HG03432 (cell line): ENCODE data around the gene MOSPD2.

Source experiments
- ATAC-seq: cut with Tn5 transposase; IDR thresholded peaks from one replicate; pipeline ENCODE4 v1.9.1; 2021; ENCODE audit warnings: mild to moderate bottlenecking, moderate library complexity; ENCODE audit not compliant: unreplicated experiment

MOSPD2 gene

DNA sequence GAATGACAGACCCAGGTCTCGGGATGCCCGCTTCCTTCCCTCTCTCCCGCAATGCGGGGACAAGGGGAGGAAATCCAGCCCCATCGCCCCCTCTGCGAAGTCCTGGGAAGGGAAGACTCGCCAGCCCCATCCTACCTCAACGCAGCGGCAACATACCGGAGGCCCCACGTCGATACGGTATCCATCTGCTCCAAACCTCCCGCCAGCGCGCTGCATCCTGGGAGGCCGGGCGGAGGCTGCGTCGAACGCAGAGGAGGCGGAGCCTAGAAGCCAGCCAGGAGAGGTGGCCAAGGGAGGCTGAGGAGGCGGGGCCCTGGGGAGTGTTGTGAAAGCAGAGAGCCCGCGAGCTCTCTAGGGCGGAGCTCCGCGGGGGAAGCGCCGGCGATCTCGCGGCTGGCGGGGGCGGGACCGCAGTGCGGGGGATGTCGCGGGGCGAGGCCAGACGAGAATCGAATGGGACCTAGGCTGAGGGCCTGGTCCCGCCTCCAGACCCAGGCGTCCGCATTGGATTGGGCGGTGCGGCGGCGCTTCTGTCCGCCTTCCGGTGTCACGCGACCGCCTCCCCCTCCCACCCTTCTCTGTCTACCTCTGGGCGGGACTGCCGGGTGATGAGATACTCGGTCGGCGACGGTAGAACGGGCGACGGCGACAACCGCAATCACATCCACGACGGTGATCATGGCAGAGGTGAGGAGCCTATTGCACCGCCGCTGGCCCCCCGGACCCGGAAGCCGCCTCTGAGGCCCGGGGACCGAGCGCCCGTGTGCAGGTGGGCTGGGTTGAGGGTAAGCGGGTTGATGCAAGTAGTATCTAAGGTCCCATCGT lies at the start of gene MOSPD2, which contains the start of gene FANCB:
Gene MOSPD2, plus strand, starts transcription at position 571 of the 825 bp plus-strand sequence. Its CDS starts 108 bp downstream, at position 679.
Gene FANCB, minus strand, starts transcription at position 219 of the 825 bp plus-strand sequence. CDS start 7,559 bp downstream, outside the sequence.
- peak; percentile 97 for ATAC-seq

DNA sequence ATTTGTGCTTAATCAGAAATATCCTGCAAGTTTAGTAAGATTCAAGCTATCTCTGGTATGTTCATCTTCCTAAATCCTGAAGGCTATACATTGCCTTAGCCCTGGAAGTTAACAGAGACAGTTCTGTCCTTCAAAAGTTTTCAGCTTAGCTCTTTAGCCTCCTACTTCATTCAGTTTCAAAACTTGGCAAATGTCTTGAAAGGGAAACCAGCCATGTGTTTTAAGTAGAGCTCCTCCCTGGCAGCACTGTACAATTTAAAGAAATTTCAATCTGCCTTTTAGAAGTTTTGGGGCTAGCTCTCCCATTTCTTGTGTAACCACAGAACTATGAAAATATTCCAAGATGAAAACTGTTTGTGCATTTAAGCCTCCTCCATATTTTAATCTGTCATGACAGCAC lies 47.4 kb upstream of the MOSPD2 start:
- ATAC-seq, result no peak

DNA sequence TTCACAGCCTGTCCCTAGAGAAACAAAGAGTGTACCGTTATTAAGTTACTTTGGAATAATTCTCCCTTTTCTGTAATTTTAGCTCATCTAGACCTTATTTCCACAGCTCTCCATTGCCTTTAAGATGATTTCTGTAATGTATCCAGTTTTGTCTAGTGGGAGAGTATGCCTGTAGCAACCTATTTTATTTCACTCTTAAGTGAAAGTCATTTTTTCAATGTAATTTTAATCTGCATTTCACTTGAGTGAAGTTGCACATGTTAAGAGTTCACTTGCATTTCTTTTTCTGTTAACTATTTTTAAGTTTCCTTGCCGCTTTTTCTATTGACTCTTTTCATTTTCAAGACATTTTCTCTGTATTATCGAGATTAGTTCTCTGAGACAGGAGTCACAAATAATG lies 46.9 kb upstream of the MOSPD2 start:
- ATAC-seq, result no peak

DNA sequence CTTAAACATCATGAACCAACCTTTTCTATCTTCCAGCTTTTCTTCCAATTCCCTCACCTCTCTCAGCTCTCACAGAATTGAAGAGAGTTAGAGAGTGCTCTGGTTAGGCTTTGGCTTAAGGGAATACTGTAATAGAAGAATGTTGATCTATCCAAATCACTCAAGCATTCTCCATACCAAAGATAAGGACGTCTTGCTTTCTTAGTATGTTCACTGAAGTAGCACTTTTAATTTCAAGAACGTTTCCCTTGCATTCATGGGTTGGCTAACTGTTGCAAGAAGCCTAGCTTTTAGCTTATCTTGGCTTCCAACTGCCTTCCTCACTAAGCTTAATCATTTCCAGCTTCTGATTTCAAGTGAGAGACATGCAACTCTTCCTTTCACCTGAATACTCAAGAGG lies 43.6 kb upstream of the MOSPD2 start:
- ATAC-seq, result no peak

DNA sequence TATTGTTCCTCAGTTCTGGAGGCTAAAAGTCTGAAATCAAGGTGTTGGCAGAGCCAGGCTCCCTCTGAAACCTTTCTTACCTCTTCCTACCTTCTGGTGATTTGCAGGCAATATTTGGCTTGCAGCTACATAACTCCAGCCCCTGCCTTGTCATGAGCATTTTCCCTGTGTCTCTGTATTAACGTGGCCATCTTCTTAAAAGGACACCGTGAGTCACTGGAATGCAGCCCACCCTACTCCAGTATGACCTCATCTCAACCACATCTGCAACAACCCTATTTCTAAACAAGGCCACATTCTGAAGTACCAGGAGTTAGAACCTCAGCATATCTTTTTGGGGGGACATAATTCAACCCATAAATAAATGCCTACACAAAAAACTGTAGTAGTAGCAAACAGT lies 41.1 kb upstream of the MOSPD2 start:
- no peak for ATAC-seq

DNA sequence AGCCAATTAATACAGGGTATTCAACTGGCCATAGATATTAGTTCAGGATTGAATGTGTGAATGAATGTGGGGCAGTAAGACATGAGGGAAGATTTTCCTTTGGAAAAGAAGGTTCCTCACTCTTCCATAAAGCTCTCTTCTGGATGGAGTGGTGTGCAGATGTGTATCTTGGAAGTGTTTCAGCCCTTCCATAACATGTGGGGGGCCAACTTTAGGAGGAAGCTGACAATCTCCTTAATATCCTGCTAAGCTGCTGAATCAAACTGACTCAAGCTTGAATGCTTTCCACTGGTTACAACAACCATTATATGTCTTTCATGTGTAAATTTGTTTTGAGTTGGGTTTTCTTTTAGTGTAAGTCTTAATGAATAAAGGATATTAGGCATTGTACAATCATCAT lies 40.6 kb upstream of the MOSPD2 start:
- ATAC-seq, result no peak

DNA sequence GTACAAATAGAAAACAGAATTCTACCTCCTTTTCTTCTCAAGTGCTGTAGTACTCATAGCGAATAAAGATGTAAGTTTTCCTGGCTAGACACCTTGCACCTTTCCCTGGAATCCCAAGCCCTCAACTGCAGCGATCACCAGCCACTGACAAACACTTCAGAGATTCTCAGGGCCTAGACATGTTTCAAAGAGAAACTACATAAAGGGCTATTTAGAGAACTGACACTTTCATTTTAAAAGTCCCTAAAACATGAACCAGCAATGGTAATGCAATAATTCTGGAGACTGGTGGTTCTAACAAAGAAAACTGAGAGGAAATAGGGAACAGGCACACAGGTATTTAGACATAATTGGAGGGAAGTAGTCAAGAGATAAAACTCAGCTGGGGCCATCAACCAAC lies 36.1 kb upstream of the MOSPD2 start:
- no peak for ATAC-seq

DNA sequence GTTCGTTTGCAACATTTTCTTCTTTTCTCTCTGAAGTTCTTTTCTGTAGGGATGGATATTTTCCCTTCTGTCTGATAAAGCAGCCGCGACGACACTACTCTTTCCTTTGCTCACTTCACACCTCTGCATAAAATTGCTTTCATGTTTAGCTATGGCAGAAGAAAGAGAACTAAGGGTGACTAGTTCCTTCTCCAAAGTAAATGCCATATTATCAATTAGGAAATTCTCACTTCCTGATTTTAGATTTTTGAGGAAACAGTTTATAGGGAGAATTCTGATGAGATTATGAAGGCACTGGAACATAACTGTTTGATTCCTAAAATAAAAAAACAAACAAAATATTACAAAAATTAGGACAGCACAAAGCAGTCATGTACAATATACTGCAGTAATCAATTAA lies 29.6 kb upstream of the MOSPD2 start:
- no peak for ATAC-seq

DNA sequence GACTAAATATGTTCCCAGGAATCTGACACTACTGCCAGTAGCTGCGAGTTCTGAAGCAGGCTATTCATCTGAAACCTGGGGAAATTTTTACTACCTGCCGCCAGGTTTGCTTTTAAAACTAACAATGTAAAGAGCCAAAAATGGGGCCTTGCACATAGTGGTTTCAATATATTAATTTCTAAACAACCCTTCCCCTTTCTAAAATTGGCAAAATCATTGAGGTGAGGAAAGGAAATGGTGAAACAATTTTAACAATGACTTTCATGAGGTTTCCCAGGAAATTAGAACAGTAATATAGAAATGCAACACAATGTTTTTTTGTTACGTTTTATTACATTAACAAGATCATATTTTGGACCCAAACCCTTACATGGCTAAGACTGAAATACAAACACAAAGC lies 21.7 kb upstream of the MOSPD2 start:
- no peak for ATAC-seq

DNA sequence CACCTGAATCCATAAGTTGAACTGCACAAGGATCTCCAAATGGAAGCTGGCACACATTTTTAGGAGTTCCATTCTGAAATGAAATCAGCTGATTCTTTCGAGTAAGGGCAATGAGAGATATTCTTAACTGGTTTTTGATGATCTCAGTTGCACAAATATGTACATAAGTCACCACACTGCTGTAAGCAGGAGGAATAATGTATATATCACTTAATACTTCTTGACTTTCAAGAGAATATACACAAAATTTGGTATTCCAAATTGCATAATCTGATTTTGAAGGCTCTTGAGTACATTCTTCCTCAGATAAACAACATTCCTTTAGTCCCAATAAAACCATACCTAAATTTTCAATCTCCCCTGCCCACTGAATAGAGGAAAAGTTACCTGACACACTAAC lies 8.6 kb upstream of the MOSPD2 start:
- no peak for ATAC-seq

DNA sequence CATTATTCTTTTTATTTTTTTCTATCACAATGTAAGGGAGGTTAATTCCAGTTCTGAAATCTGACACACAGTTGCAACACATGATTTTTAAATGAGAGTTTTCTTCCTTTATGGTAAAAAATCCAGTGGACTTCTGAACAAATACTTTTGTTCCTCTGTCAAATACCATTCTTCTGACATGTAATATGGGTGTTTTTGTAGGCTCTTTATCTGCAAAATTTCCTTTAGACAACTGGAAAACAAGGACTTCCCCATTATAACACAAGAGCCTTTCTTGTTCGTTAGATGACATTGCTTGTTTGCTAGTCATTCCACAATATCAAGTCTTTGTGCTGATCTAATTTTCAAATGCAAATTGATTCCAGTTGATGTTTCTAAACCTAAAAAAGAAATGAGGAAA lies 8.0 kb upstream of the MOSPD2 start:
- ATAC-seq, result no peak

DNA sequence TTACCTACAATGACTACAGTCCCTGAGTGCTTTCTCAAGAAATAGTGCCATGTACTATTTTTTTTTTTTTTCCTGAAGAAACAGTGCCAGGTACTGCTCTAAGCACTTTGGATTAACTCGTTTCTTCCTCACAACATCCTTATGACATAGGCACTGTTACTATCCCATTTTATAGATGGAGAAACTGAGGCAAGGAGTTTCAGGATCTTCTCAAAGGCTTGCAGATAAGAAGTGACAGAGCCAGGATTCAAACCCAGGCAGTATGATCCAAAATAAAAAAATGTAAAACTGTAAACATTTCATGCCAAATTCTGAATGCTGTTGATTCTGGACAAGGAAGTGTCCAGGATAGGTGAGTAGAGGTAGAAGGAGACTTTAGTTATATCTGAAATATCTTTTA lies 1.5 kb upstream of the MOSPD2 start:
- ATAC-seq, result no peak

DNA sequence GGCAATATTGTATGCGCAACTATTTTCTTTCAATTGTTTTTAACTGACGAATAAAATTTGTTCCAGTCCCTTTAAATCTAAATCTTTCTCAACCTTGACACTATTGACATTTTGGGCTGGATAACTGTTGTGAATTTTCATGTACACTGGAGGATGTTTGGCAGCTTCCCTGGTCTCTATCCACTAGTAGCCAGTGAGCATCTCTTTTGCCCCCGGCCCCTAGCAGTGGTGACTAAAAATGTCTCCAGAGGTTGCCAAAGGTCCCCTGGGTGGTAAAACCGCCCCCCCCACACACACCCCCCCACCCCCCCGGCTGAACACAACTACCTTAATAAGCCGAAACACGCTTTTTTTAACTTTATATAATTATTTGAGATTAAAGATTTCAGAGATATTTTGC lies 866 bp upstream of the MOSPD2 start:
- no peak for ATAC-seq

DNA sequence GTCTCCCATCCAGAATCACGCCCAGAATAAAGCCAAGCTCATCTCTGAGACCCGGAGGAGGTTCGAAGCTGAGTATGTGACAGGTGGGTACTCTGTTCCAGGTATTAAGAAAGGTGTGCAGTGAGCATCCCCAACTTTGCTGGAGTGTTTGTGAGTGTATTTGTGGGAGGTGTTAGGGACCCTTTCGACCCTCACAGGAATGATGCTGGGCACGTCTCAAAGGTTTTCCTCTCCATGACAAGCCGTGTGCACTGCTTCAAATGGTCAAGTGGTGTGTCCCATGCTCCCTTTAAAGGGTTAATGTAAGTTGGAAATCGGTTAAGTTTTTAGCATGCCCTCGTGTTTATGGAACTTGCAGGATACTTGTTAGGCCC lies 442 bp downstream of the MOSPD2 start:
- ATAC-seq, result no peak

DNA sequence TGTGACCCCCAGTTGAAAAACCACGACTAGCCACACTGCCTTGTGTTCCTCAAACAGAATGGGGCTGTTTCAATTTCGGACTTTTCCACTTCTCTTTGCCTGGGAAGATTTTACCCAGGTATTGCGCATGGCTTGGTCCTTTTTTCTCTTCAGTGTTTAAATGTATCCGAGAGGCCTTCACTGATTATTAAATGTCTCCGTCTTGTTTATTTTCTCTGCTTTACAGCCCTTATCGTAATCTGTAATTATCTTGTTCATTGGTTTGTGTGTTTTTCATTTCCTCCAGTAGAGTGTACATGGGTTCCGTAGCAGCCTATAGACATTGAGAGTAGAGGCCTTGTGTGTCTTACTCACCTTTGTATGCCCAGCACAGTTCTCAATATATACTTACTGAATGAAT lies 2.4 kb downstream of the MOSPD2 start:
- ATAC-seq, result no peak

DNA sequence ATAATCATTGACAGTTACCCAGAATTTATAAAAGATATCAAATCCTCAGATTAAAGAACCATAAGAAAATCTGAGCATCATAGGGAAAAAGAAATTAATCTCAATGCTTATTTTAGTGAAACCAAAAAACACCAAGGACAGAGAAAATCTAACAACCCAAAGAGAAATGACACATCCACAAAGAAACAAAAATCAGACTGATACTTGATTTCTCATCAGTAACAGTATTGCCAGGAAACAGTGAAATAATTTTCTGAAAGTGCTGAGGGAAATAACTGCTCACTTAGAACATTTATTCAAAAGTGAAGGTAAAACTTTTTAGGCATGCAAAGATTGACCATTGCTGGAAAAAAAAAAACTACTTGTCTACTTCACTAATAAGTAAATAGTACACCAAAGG lies 10.6 kb downstream of the MOSPD2 start:
- ATAC-seq, result no peak

DNA sequence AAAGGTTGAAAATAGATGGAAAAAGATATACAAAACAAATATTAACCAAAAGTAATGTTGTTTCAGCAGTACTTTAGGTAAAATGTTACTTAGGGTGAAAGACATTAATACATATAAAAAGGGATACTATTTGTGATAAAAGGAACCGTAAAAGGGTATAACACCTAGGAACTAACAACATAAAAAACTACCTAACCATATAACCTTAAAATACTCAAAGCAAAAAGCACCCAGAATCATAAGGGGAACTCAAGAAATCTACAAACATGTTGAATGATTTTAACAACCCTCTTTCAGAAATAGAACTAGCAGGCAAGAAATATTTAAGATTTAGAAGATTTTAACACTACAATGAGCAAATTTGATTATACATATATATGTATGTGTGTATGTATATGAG lies 11.5 kb downstream of the MOSPD2 start:
- ATAC-seq, result no peak

DNA sequence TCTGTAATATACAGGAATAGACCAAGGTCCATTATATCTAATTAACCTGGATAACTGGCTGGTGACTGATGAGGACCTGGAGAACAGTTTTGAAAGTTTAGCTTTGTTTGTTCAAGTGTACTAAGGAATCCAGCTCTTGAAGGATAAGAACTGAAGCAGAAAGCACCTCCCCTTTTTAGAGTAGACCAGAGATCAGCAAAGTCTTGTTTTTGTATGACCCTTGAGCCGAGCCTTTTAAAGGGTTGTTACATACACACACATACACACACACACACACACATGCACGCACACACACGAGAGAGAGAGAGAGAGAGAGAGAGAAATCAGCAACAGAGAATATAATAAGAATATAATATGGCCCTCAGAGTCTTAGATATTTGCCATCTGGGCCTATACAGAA lies 13.0 kb downstream of the MOSPD2 start:
- no peak for ATAC-seq

DNA sequence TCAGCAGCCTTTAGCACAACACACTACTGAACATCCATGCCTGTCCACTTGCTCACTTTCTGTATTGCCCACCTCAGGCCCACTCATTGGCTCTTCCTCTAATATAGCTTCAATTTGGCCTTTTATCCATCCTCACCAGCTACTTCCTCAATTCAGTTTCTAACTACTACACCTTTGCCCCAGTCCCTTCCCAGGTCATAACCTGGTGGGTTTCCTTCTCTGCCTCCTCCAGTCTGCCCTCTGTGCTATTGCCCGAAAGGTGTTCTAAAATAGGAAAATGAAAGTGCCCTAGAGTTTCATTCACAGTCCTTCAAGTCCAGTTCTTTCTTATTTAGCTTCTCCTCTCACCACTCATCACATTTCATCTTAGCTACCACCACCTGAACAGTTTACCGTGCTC lies 23.1 kb downstream of the MOSPD2 start:
- peak; percentile 49 for ATAC-seq

DNA sequence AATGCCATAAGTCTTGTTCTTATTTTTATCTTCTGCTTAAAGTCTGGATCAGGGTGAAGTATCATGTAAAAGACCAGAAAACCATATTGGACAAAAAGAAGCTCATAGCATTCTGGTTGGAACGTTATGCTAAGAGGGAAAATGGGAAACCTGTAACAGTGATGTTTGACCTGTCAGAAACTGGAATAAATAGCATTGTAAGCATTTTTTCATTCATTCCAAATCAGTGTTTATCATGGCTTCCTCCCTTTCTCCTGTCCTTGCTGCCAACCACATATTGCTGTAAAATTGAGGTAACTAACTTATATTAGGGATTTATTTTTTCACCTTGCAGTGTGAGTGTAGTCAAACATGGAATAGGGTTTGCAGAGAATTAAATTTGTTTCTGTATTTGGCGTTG lies 23.8 kb downstream of the MOSPD2 start:
- no peak for ATAC-seq

DNA sequence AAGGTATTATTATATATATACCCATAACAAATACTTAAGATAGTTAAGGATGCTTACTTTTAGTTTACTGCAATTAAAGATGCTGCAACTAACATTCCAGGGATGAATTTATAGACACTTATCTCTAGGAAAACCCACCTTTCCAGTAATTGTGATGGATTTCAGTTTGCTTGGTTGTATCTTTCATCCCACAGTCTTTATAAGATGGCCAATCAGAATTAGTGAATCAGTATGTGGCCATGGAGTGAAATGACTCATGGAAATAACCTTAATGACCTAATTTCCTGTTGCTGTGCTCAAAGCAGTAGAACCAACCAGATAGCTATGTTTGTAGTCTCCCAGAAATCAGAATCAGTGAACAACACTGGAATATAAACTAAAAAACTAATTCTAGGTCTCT lies 26.4 kb downstream of the MOSPD2 start:
- peak; percentile 88 for ATAC-seq

DNA sequence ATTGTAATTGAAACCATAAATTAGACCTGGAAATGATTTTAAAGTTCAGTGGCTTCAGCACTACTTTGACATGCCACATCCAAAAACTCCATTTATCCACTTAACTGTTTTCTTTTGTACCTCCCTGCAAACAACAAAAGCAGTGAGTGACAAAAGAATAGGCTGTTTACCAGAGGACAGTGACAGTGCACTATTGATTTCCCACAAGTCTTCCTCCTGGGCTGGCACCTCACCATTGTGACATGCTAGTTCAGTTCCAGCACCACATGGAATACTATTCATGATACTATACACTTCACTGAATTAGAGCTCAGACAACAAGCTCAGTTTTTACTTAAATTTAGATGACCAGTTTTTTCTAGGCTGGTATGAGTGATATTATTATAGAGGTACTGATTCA lies 29.3 kb downstream of the MOSPD2 start:
- ATAC-seq, result no peak

DNA sequence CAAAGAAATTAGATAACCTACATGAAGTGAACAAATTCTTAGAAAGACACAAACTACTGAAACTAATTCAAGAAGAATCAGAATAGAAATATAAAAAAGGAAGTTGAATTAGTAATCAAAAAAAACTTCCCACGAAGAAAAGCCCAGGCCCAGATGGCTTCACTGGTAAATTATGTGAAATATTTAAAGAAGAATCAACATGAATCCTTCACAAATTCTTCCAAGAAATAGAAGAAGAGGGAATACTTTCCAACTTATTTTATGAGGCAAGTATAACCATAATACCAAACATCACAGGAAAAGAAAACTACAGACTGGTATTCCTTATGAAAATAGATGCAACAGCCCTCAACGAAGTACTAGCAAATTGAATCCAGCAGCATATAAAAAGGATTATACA lies 30.7 kb downstream of the MOSPD2 start:
- no peak for ATAC-seq
